ENCODE measurements around the gene CHTOP. TPM values are rescaled to one million over a fixed set of nuclear protein-coding genes. Genes with fewer than 3 reads are reported as not detected.

CHTOP gene
- total and polyA plus RNA-seq, 2 experiments from 2014 or later = 78.0 to 104 TPM

GRCh38 chr1:153616917-153617311, 17.0 kb upstream of the CHTOP start:
- no peak for TF ChIP-seq CTCF (IDR thresholded peaks at IDR 0.05; ENCODE audit: low read depth, low read length)
- H3K27ac ChIP-seq = no peak overlapping the region
- no peak overlapping the region for H3K4me3 ChIP-seq
- H3K36me3 ChIP-seq = no peaks in the 10 kb centered on the region
- peak in 1 of 2 donors; percentile 40 for DNase-seq (ENCODE audit: low read depth in 1 of 2, low spot score in 1 of 2)
- peaks cover 13% of the 10 kb centered on the region for H3K4me1 ChIP-seq (ENCODE audit: low read depth)
- no peaks in the 10 kb centered on the region for H3K27me3 ChIP-seq
- H3K9me3 ChIP-seq (ENCODE audit: low read depth) = no peaks in the 10 kb centered on the region

- H3K36me3 ChIP-seq = no peaks in the 10 kb centered on the region
- peaks cover 5% of the 10 kb centered on the region for H3K4me1 ChIP-seq (ENCODE audit: low read depth)
- H3K4me3 ChIP-seq = no peak overlapping the region
- H3K27me3 ChIP-seq = no peaks in the 10 kb centered on the region
- no peak for TF ChIP-seq CTCF (IDR thresholded peaks at IDR 0.05; ENCODE audit: low read depth, low read length)
- H3K9me3 ChIP-seq (ENCODE audit: low read depth) = no peaks in the 10 kb centered on the region
- DNase-seq (ENCODE audit: low read depth in 1 of 2, low spot score in 1 of 2) = no peak
- H3K27ac ChIP-seq = no peak overlapping the region
Measured at GRCh38 chr1:153617663-153618062, 16.2 kb upstream of the CHTOP start.

- DNase-seq (ENCODE audit: low read depth in 1 of 2, low spot score in 1 of 2) = no peak
- no peaks in the 10 kb centered on the region for H3K9me3 ChIP-seq (ENCODE audit: low read depth)
- no peaks in the 10 kb centered on the region for H3K27me3 ChIP-seq
- no peaks in the 10 kb centered on the region for H3K36me3 ChIP-seq
- H3K4me1 ChIP-seq (ENCODE audit: low read depth) = no peaks in the 10 kb centered on the region
- no peak overlapping the region for H3K27ac ChIP-seq
- H3K4me3 ChIP-seq = no peak overlapping the region
- TF ChIP-seq CTCF (IDR thresholded peaks at IDR 0.05; ENCODE audit: low read depth, low read length) = no peak
Measured at GRCh38 chr1:153619171-153619570, 14.7 kb upstream of the CHTOP start.

GRCh38 chr1:153623101-153623500, 10.8 kb upstream of the CHTOP start:
- DNase-seq (ENCODE audit: low read depth in 1 of 2, low spot score in 1 of 2) = no peak
- no peak for TF ChIP-seq CTCF (IDR thresholded peaks at IDR 0.05; ENCODE audit: low read depth, low read length)
- H3K27ac ChIP-seq = no peak overlapping the region
- H3K4me3 ChIP-seq = no peak overlapping the region
- no peaks in the 10 kb centered on the region for H3K27me3 ChIP-seq
- no peaks in the 10 kb centered on the region for H3K36me3 ChIP-seq
- no peaks in the 10 kb centered on the region for H3K9me3 ChIP-seq (ENCODE audit: low read depth)
- peaks cover 8% of the 10 kb centered on the region for H3K4me1 ChIP-seq (ENCODE audit: low read depth)

- Histone ChIP-seq H3K36me3 (no peaks in the 10 kb centered on the region), H3K4me3 (no peak overlapping the region), H3K27ac (no peak overlapping the region), H3K9me3 (ENCODE audit: low read depth) (no peaks in the 10 kb centered on the region), H3K4me1 (ENCODE audit: low read depth) (peaks cover 17% of the 10 kb centered on the region), H3K27me3 (no peaks in the 10 kb centered on the region)
- no peak for DNase-seq (ENCODE audit: low read depth in 1 of 2, low spot score in 1 of 2)
- no peak for TF ChIP-seq CTCF (IDR thresholded peaks at IDR 0.05; ENCODE audit: low read depth, low read length)
Measured at GRCh38 chr1:153624965-153625611, 8.8 kb upstream of the CHTOP start.

All from cardiac muscle cell (in vitro differentiated cells and primary cell).